Trophoblast cell (in vitro differentiated cells and primary cell): ENCODE measurements around the gene POLR2J2.
"Not testable (repeated sequence)": the region's sequence is repeated elsewhere in the genome, so short reads cannot be mapped to it uniquely, and the experiment has no call there.

ENCODE experiments used
- DNase-seq, 2 donors: peaks; one replicate each; pipeline ENCODE4 v3.0.0-alpha.2; 2016
- H2AFZ ChIP-seq: 2 replicates; pipeline ENCODE4 v1.6.1; 2013; ENCODE audit warnings: low read length, moderate library complexity, mild to moderate bottlenecking; ENCODE audit not compliant: insufficient read depth, poor library complexity
- H2AK5ac ChIP-seq: 2 replicates; pipeline ENCODE4 v1.6.1; 2013; ENCODE audit warnings: mild to moderate bottlenecking, low read length
- H2BK120ac ChIP-seq: 2 replicates; pipeline ENCODE4 v1.6.1; 2013; ENCODE audit warnings: low read length, mild to moderate bottlenecking, moderate library complexity; ENCODE audit not compliant: insufficient read depth, poor library complexity
- H2BK12ac ChIP-seq: 2 replicates; pipeline ENCODE4 v1.6.1; 2013; ENCODE audit warnings: mild to moderate bottlenecking, low read length, moderate library complexity
- H2BK5ac ChIP-seq: 2 replicates; pipeline ENCODE4 v1.6.1; 2013; ENCODE audit warnings: low read length, low read depth, moderate library complexity, mild to moderate bottlenecking; ENCODE audit not compliant: poor library complexity
- H3K14ac ChIP-seq: 2 replicates; pipeline ENCODE4 v1.6.1; 2013; ENCODE audit warnings: mild to moderate bottlenecking, low read length
- H3K18ac ChIP-seq: 2 replicates; pipeline ENCODE4 v1.6.1; 2013; ENCODE audit warnings: mild to moderate bottlenecking, low read length
- H3K23ac ChIP-seq: 2 replicates; pipeline ENCODE4 v1.6.1; 2013; ENCODE audit warnings: low read length
- H3K27ac ChIP-seq: 2 replicates; pipeline ENCODE4 v1.5.1; 2013; ENCODE audit warnings: low read depth, mild to moderate bottlenecking, inconsistent platforms, low read length, moderate library complexity
- H3K27me3 ChIP-seq: 2 replicates; pipeline ENCODE4 v1.6.1; 2013; ENCODE audit warnings: inconsistent platforms, mild to moderate bottlenecking, low read length, moderate library complexity; ENCODE audit not compliant: insufficient read depth
- H3K36me3 ChIP-seq, 2 experiments: 1 replicate in 1 of 2; 2 replicates in 1 of 2; pipeline ENCODE4 v1.6.1; 2013; ENCODE audit warnings: low read length in 2 of 2, mild to moderate bottlenecking in 2 of 2, moderate library complexity in 1 of 2; ENCODE audit not compliant: insufficient read depth in 2 of 2, control insufficient read depth in 1 of 2
- H3K4ac ChIP-seq: 2 replicates; pipeline ENCODE4 v1.6.1; 2013; ENCODE audit warnings: low read depth, mild to moderate bottlenecking, low read length, moderate library complexity
- H3K4me1 ChIP-seq, 2 experiments: 1 replicate in 1 of 2; 2 replicates in 1 of 2; pipeline ENCODE4 v1.6.1; 2013; ENCODE audit warnings: low read length in 2 of 2, mild to moderate bottlenecking in 2 of 2, moderate library complexity in 1 of 2; ENCODE audit not compliant: insufficient read depth in 2 of 2, control insufficient read depth in 1 of 2
- H3K4me2 ChIP-seq: 2 replicates; pipeline ENCODE4 v1.6.1; 2013; ENCODE audit warnings: inconsistent platforms, mild to moderate bottlenecking, low read length, moderate library complexity
- H3K4me3 ChIP-seq: 2 replicates; pipeline ENCODE4 v1.5.1; 2013; ENCODE audit warnings: mild to moderate bottlenecking, low read depth, low read length, inconsistent platforms
- H3K79me1 ChIP-seq: one replicate; pipeline ENCODE4 v1.6.1; 2013; ENCODE audit warnings: low read length
- H3K79me2 ChIP-seq: 2 replicates; pipeline ENCODE4 v1.6.1; 2013; ENCODE audit warnings: low read length, mild to moderate bottlenecking; ENCODE audit not compliant: control insufficient read depth, insufficient read depth, poor library complexity
- H3K9ac ChIP-seq: 2 replicates; pipeline ENCODE4 v1.6.1; 2013; ENCODE audit warnings: mild to moderate bottlenecking, low read length
- H3K9me3 ChIP-seq: 2 replicates; pipeline ENCODE4 v1.6.1; 2013; ENCODE audit warnings: low read depth, mild to moderate bottlenecking, control low read depth, inconsistent platforms, low read length; ENCODE audit not compliant: insufficient read depth
- H4K12ac ChIP-seq: 2 replicates; pipeline ENCODE4 v1.6.1; 2013; ENCODE audit warnings: low read depth, mild to moderate bottlenecking, low read length, moderate library complexity
- H4K8ac ChIP-seq: 2 replicates; pipeline ENCODE4 v1.6.1; 2013; ENCODE audit warnings: low read depth, mild to moderate bottlenecking, low read length, moderate library complexity
- H4K91ac ChIP-seq: one replicate; pipeline ENCODE4 v1.6.1; 2013; ENCODE audit warnings: low read depth, mild to moderate bottlenecking, low read length, moderate library complexity
- WGBS: extraction: QIAGEN DNeasy Blood & Tissue Kit; methylation state at CpG from one replicate; pipeline ENCODE4 v1.1.7; 2013; ENCODE audit warnings: missing lambda C conversion rate; ENCODE audit not compliant: insufficient read length, insufficient coverage; ENCODE audit errors: extremely low coverage; 5-methylcytosine and 5-hydroxymethylcytosine counted together

POLR2J2 gene

GRCh38 chr7:102689436-102690282 is 18.2 kb upstream of the POLR2J2 start:
- H2BK5ac ChIP-seq, H3K4me3 ChIP-seq, H2BK12ac ChIP-seq, H4K91ac ChIP-seq, H2AK5ac ChIP-seq, H3K9ac ChIP-seq, H3K9me3 ChIP-seq, H3K4me2 ChIP-seq, H3K27ac ChIP-seq, H4K8ac ChIP-seq, H3K36me3 ChIP-seq, H3K23ac ChIP-seq, H3K18ac ChIP-seq, H3K27me3 ChIP-seq, H2AFZ ChIP-seq, H3K79me1 ChIP-seq, H3K14ac ChIP-seq, H3K4ac ChIP-seq, H4K12ac ChIP-seq, H3K4me1 ChIP-seq, H3K79me2 ChIP-seq, H2BK120ac ChIP-seq: not testable (repeated sequence)
- WGBS: no CpG with 5 or more reads among the region's 74 CpGs
- DNase-seq: peak in 1 of 2 donors; percentile 19

GRCh38 chr7:102688299-102689036 is 17.0 kb upstream of the POLR2J2 start:
- WGBS: no CpG with 5 or more reads among the region's 37 CpGs
- H2BK120ac ChIP-seq, H2AK5ac ChIP-seq, H4K12ac ChIP-seq, H3K4me1 ChIP-seq, H3K79me1 ChIP-seq, DNase-seq, H4K91ac ChIP-seq, H2AFZ ChIP-seq, H3K4me2 ChIP-seq, H4K8ac ChIP-seq, H3K9me3 ChIP-seq, H3K18ac ChIP-seq, H3K79me2 ChIP-seq, H3K27ac ChIP-seq, H2BK5ac ChIP-seq, H3K23ac ChIP-seq, H2BK12ac ChIP-seq, H3K14ac ChIP-seq, H3K4ac ChIP-seq, H3K36me3 ChIP-seq, H3K9ac ChIP-seq, H3K27me3 ChIP-seq, H3K4me3 ChIP-seq: not testable (repeated sequence)

- not testable (repeated sequence) for H3K14ac ChIP-seq, H3K18ac ChIP-seq, H3K4ac ChIP-seq, H4K8ac ChIP-seq, H3K27me3 ChIP-seq, H3K79me1 ChIP-seq, H3K4me1 ChIP-seq, H3K23ac ChIP-seq, H3K9me3 ChIP-seq, H3K9ac ChIP-seq, H2BK12ac ChIP-seq, H3K79me2 ChIP-seq, H4K12ac ChIP-seq, H3K4me3 ChIP-seq, H4K91ac ChIP-seq, DNase-seq, H3K4me2 ChIP-seq, H3K27ac ChIP-seq, H2BK120ac ChIP-seq, H3K36me3 ChIP-seq, H2AFZ ChIP-seq, H2BK5ac ChIP-seq, H2AK5ac ChIP-seq
- no CpG with 5 or more reads among the region's 5 CpGs for WGBS
Observed at GRCh38 chr7:102682560-102682959, 11.1 kb upstream of the POLR2J2 start.

GRCh38 chr7:102680780-102681179 is 9.3 kb upstream of the POLR2J2 start:
- not testable (repeated sequence) for H3K27ac ChIP-seq, H2AK5ac ChIP-seq, H2BK120ac ChIP-seq, H3K23ac ChIP-seq, H2BK12ac ChIP-seq, H3K14ac ChIP-seq, H4K91ac ChIP-seq, H3K9ac ChIP-seq, H2BK5ac ChIP-seq, H2AFZ ChIP-seq, H3K79me2 ChIP-seq, H3K36me3 ChIP-seq, H4K12ac ChIP-seq, H4K8ac ChIP-seq, H3K27me3 ChIP-seq, H3K4me3 ChIP-seq, H3K4ac ChIP-seq, H3K4me2 ChIP-seq, H3K9me3 ChIP-seq, H3K79me1 ChIP-seq, DNase-seq, H3K18ac ChIP-seq, H3K4me1 ChIP-seq
- WGBS: no CpG with 5 or more reads among the region's 5 CpGs
